ENCODE measurements around the gene NGDN. TPM values are rescaled to one million over a fixed set of nuclear protein-coding genes. Genes with fewer than 3 reads are reported as not detected.

The NGDN gene
- total RNA-seq, 1 experiment from 2014 or later, result 24.7 TPM

DNA sequence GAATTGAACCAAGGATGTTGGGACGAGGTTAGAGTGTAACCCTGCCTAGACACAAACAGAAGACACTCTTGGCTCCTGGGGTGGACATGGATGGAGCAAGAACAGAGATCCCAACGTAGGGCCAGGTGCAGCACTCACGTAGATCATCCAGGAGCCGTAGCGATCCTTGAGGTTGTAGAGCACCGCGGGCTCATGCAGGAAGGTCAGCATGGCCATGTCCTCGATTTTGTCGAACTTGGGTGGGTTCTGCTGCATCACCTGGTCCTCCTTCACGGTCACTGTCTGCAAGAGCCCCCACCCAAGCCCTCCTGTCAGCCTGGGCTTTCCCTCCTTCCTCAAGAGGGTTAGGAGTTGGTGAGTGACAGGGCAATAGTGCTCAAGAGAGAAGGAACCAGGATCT, 36.6 kb upstream of the NGDN start:
- Histone ChIP-seq H3K27me3 (ENCODE audit: control insufficient read depth, insufficient read depth, low read length) (no peaks in the 10 kb centered on the region; the same call in 1 of the 2 replicates), H3K27ac (ENCODE audit: low read length) (no peak overlapping the region), H3K4me1 (ENCODE audit: control insufficient read depth, insufficient read depth, low read length) (no peaks in the 10 kb centered on the region), H3K4me3 (ENCODE audit: low read depth in 2 of 2, low read length in 2 of 2) (no peak overlapping the region), H3K36me3 (ENCODE audit: control insufficient read depth, insufficient read depth, low read length) (no peaks in the 10 kb centered on the region), H3K9me3 (ENCODE audit: control insufficient read depth, insufficient read depth, low read depth, low read length) (no peaks in the 10 kb centered on the region)
- ATAC-seq, result no peak
- in situ Hi-C loops (cut with HindIII; ENCODE audit: low pct_unique_long_range_greater_than_20kb, low sequenced_read_pairs), result no loop called here
- CTCF ChIA-PET, result no interaction called here
- TF ChIP-seq, protein P1, sequence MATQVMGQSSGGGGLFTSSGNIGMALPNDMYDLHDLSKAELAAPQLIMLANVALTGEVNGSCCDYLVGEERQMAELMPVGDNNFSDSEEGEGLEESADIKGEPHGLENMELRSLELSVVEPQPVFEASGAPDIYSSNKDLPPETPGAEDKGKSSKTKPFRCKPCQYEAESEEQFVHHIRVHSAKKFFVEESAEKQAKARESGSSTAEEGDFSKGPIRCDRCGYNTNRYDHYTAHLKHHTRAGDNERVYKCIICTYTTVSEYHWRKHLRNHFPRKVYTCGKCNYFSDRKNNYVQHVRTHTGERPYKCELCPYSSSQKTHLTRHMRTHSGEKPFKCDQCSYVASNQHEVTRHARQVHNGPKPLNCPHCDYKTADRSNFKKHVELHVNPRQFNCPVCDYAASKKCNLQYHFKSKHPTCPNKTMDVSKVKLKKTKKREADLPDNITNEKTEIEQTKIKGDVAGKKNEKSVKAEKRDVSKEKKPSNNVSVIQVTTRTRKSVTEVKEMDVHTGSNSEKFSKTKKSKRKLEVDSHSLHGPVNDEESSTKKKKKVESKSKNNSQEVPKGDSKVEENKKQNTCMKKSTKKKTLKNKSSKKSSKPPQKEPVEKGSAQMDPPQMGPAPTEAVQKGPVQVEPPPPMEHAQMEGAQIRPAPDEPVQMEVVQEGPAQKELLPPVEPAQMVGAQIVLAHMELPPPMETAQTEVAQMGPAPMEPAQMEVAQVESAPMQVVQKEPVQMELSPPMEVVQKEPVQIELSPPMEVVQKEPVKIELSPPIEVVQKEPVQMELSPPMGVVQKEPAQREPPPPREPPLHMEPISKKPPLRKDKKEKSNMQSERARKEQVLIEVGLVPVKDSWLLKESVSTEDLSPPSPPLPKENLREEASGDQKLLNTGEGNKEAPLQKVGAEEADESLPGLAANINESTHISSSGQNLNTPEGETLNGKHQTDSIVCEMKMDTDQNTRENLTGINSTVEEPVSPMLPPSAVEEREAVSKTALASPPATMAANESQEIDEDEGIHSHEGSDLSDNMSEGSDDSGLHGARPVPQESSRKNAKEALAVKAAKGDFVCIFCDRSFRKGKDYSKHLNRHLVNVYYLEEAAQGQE (IDR thresholded peaks at IDR 0.05; ENCODE audit: insufficient read depth in 1 of 2, low read depth in 2 of 2, low read length in 1 of 2), result no peak
- TF ChIP-seq SIN3A (IDR thresholded peaks at IDR 0.05; ENCODE audit: borderline replicate concordance, insufficient read depth, low read depth, low read length), result no peak
- TF ChIP-seq CTCF (IDR thresholded peaks at IDR 0.05), result no peak
- no peak for TF ChIP-seq POLR2AphosphoS5 (IDR thresholded peaks at IDR 0.05; ENCODE audit: low read depth, low read length)
- no peak for TF ChIP-seq TCF7L2 (IDR thresholded peaks at IDR 0.05; ENCODE audit: low read depth, low read length)
- POLR2A ChIA-PET, result no interaction called here
- intact Hi-C loops (cut with micrococcal nuclease; ENCODE audit: unreplicated experiment), result no loop called here
- BruUV-seq (replicated peaks), result no TSS peak
- no peak for DNase-seq (ENCODE audit: low read depth, low spot score)

DNA sequence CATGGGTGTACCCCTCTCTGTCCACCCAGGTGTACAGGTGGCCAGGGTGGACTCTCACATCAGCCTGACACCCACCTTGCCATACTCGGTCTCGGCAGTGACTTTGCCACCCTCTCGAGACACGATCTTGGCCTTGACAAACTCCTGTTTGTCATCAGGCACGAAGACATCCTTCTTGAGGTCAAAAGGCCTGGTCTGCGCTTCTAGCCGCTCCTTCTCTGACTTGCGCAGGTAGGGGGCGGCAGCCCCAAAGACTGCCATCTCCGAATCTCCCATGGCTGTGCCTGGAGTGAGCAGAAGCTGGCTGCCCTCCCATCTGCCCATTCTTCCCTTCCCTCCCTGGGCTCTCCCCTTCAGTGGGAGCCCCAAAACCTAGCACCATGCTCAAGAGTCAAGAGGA, 36.0 kb upstream of the NGDN start:
- ChIA-PET POLR2A (no interaction called here), CTCF (no interaction called here)
- intact Hi-C loops (cut with micrococcal nuclease; ENCODE audit: unreplicated experiment), result no loop called here
- Histone ChIP-seq H3K9me3 (ENCODE audit: control insufficient read depth, insufficient read depth, low read depth, low read length) (no peaks in the 10 kb centered on the region), H3K27ac (ENCODE audit: low read length) (no peak overlapping the region), H3K4me3 (ENCODE audit: low read depth in 2 of 2, low read length in 2 of 2) (no peak overlapping the region), H3K4me1 (ENCODE audit: control insufficient read depth, insufficient read depth, low read length) (no peaks in the 10 kb centered on the region), H3K36me3 (ENCODE audit: control insufficient read depth, insufficient read depth, low read length) (no peaks in the 10 kb centered on the region), H3K27me3 (ENCODE audit: control insufficient read depth, insufficient read depth, low read length) (no peaks in the 10 kb centered on the region; the same call in 1 of the 2 replicates)
- no peak for TF ChIP-seq CTCF (IDR thresholded peaks at IDR 0.05)
- TF ChIP-seq SIN3A (IDR thresholded peaks at IDR 0.05; ENCODE audit: borderline replicate concordance, insufficient read depth, low read depth, low read length), result no peak
- TF ChIP-seq, protein P1 (IDR thresholded peaks at IDR 0.05; ENCODE audit: insufficient read depth in 1 of 2, low read depth in 2 of 2, low read length in 1 of 2), result no peak
- TF ChIP-seq POLR2AphosphoS5 (IDR thresholded peaks at IDR 0.05; ENCODE audit: low read depth, low read length), result no peak
- TF ChIP-seq TCF7L2 (IDR thresholded peaks at IDR 0.05; ENCODE audit: low read depth, low read length), result no peak
- no peak for ATAC-seq
- in situ Hi-C loops (cut with HindIII; ENCODE audit: low pct_unique_long_range_greater_than_20kb, low sequenced_read_pairs), result no loop called here
- no peak for DNase-seq (ENCODE audit: low read depth, low spot score)
- BruUV-seq (replicated peaks), result no TSS peak

All from Panc1 (cell line).